ENCODE measurements around the gene NOS1. TPM values are rescaled to one million over a fixed set of nuclear protein-coding genes. Genes with fewer than 3 reads are reported as not detected.

NOS1 gene
- total RNA-seq, 1 experiment from 2014 or later = 2.3 TPM

- 100% methylated on average over 1 of the region's 3 CpGs for WGBS (ENCODE audit: extremely low coverage, insufficient read length, low lambda C conversion rate)
These were observed 48.7 kb downstream of the NOS1 start for GRCh38 chr12:117312770-117313169.

More at GRCh38 chr12:117312770-117313169, 48.7 kb downstream of the NOS1 start:
- no peak for DNase-seq
- no peak overlapping the region for H2BK120ac ChIP-seq (ENCODE audit: low read depth, low read length, poor library complexity, severe bottlenecking)
- no peaks in the 10 kb centered on the region for H3K9me3 ChIP-seq (ENCODE audit: control insufficient read depth, low read depth, low read length)
- no peaks in the 10 kb centered on the region for H3K79me2 ChIP-seq (ENCODE audit: insufficient read depth, low read length)
- H2BK12ac ChIP-seq (ENCODE audit: insufficient read length, low read depth, low read length) = no peak overlapping the region
- H2BK15ac ChIP-seq (ENCODE audit: low read depth, low read length) = no peak overlapping the region
- H2BK20ac ChIP-seq (ENCODE audit: low read depth, low read length, poor library complexity, severe bottlenecking) = no peak overlapping the region
- no peaks in the 10 kb centered on the region for H3K27me3 ChIP-seq (ENCODE audit: insufficient read depth, low read length)
- H3K56ac ChIP-seq (ENCODE audit: insufficient read length, low read depth, low read length) = no peak overlapping the region
- peaks cover 5% of the 10 kb centered on the region for H3K27me3 Mint-ChIP-seq (ENCODE audit: low read depth)
- no peak overlapping the region for H3K9ac ChIP-seq (ENCODE audit: extremely low read depth, insufficient read length, low read length)
- no peak overlapping the region for H3K27ac ChIP-seq (ENCODE audit: insufficient read length, low read depth, low read length)
- no peaks in the 10 kb centered on the region for H3K79me1 ChIP-seq (ENCODE audit: insufficient read depth, low read depth, low read length, poor library complexity, severe bottlenecking)
- H2BK5ac ChIP-seq (ENCODE audit: insufficient read length, low read length) = no peak overlapping the region
- H3K4ac ChIP-seq (ENCODE audit: low read depth, low read length) = no peak overlapping the region
- no peak overlapping the region for H4K5ac ChIP-seq (ENCODE audit: insufficient read length, low read depth, low read length)
- H2AK5ac ChIP-seq (ENCODE audit: insufficient read length, low read length) = no peak overlapping the region
- TF ChIP-seq, protein P1, sequence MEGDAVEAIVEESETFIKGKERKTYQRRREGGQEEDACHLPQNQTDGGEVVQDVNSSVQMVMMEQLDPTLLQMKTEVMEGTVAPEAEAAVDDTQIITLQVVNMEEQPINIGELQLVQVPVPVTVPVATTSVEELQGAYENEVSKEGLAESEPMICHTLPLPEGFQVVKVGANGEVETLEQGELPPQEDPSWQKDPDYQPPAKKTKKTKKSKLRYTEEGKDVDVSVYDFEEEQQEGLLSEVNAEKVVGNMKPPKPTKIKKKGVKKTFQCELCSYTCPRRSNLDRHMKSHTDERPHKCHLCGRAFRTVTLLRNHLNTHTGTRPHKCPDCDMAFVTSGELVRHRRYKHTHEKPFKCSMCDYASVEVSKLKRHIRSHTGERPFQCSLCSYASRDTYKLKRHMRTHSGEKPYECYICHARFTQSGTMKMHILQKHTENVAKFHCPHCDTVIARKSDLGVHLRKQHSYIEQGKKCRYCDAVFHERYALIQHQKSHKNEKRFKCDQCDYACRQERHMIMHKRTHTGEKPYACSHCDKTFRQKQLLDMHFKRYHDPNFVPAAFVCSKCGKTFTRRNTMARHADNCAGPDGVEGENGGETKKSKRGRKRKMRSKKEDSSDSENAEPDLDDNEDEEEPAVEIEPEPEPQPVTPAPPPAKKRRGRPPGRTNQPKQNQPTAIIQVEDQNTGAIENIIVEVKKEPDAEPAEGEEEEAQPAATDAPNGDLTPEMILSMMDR (conservative IDR thresholded peaks at IDR 0.05) = no peak
- H3K27ac Mint-ChIP-seq = no peak overlapping the region
- H2AFZ ChIP-seq (ENCODE audit: low read length) = no peak overlapping the region
- no peak overlapping the region for H3K18ac ChIP-seq (ENCODE audit: insufficient read length, low read depth, low read length)
- no peaks in the 10 kb centered on the region for H3K4me1 ChIP-seq (ENCODE audit: insufficient read depth, low read length)
- H4K8ac ChIP-seq (replicated peaks; ENCODE audit: insufficient read length, low read depth, low read length) = no peak overlapping the region
- no peak overlapping the region for H3K4me3 Mint-ChIP-seq
- H3K14ac ChIP-seq (ENCODE audit: insufficient read depth, low read length) = no peak overlapping the region
- no peak overlapping the region for H4K91ac ChIP-seq (ENCODE audit: insufficient read length, low read depth, low read length)
- peaks cover 0 to 2% (median 0%) of the 10 kb centered on the region in 3 experiments; a peak in 1 of 7 replicates for H3K36me3 Mint-ChIP-seq (ENCODE audit: insufficient read depth in 1 of 3, low read depth in 3 of 3)
- H3K4me2 ChIP-seq (ENCODE audit: insufficient read depth, insufficient read length, low read length) = no peak overlapping the region
- no peak overlapping the region for H3K23ac ChIP-seq (ENCODE audit: insufficient read length, low read depth, low read length)
- no peak overlapping the region for H3T11ph ChIP-seq (ENCODE audit: low read length)
- no peaks in the 10 kb centered on the region; a peak in 1 of 5 replicates for H3K9me3 Mint-ChIP-seq
- no peaks in the 10 kb centered on the region for H4K20me1 ChIP-seq (ENCODE audit: control insufficient read depth, insufficient read depth, insufficient read length)
- H3K23me2 ChIP-seq (ENCODE audit: insufficient read length, low read depth, low read length, poor library complexity, severe bottlenecking) = no peaks in the 10 kb centered on the region
- H3K4me1 Mint-ChIP-seq = peaks cover 3 to 6% of the 10 kb centered on the region in 2 experiments; a peak in 1 of 4 replicates
